HFFc6 (cell line): Measurements from ENCODE around the gene OSBPL2. TPM values are rescaled to one million over a fixed set of nuclear protein-coding genes. Genes with fewer than 3 reads are reported as not detected.

Experiments used
- DNase-seq: peaks from one replicate; pipeline ENCODE4 v3.0.0-alpha.2; 2018
- H3K27ac Mint-ChIP-seq: 2 replicates; pipeline ENCODE4 v1.8.0; 2020; ENCODE audit warnings: mild to moderate bottlenecking, mixed read lengths
- H3K27me3 Mint-ChIP-seq: 2 replicates; pipeline ENCODE4 v1.8.0; 2021; ENCODE audit warnings: mild to moderate bottlenecking, moderate library complexity, mixed read lengths; ENCODE audit not compliant: insufficient read depth
- H3K36me3 Mint-ChIP-seq: 2 replicates; pipeline ENCODE4 v1.8.0; 2021; ENCODE audit warnings: low read depth, mixed read lengths
- H3K4me1 Mint-ChIP-seq: 2 replicates; pipeline ENCODE4 v1.8.0; 2020; ENCODE audit warnings: low read depth, mixed read lengths
- H3K4me3 Mint-ChIP-seq: 2 replicates; pipeline ENCODE4 v1.8.0; 2020; ENCODE audit warnings: mild to moderate bottlenecking, moderate library complexity, mixed read lengths
- H3K9me3 Mint-ChIP-seq: 2 replicates; pipeline ENCODE4 v1.8.0; 2020; ENCODE audit warnings: mild to moderate bottlenecking, mixed read lengths
- long read RNA-seq: library from polyadenylated mRNA; unstranded; transcript quantifications from one replicate; pipeline ENCODE4 v2.0.0, GENCODE V29; 2019
- total RNA-seq, 6 experiments: library from RNA; stranded (reverse); fragmentation: NEBNext Ultra II Directional; extraction: Animal tissue kit (Norgen Biotek cat#: 25700); gene quantifications; 2 replicates in 1 of 6; 3 replicates in 5 of 6; pipeline ENCODE4 v1.2.3, GENCODE V29; 2021
- TF ChIP-seq, protein P1 (sequence below): fragments of 200-600 bp; sonication (generic); IDR thresholded peaks from 2 replicates; pipeline ENCODE4 v1.5.0; 2021; ENCODE audit warnings: antibody characterized with exemption, mild to moderate bottlenecking

Gene OSBPL2
- 10 to 100 TPM; 32.2 to 37.6 (median 33.5) TPM for total RNA-seq
- long read RNA-seq, full-length matches to known transcripts: 26 of 37 reads
- long read RNA-seq, partial matches to known transcripts: 10 of 37 reads
- long read RNA-seq, other reads (novel, unspliced or antisense): 1 of 37 reads

DNA sequence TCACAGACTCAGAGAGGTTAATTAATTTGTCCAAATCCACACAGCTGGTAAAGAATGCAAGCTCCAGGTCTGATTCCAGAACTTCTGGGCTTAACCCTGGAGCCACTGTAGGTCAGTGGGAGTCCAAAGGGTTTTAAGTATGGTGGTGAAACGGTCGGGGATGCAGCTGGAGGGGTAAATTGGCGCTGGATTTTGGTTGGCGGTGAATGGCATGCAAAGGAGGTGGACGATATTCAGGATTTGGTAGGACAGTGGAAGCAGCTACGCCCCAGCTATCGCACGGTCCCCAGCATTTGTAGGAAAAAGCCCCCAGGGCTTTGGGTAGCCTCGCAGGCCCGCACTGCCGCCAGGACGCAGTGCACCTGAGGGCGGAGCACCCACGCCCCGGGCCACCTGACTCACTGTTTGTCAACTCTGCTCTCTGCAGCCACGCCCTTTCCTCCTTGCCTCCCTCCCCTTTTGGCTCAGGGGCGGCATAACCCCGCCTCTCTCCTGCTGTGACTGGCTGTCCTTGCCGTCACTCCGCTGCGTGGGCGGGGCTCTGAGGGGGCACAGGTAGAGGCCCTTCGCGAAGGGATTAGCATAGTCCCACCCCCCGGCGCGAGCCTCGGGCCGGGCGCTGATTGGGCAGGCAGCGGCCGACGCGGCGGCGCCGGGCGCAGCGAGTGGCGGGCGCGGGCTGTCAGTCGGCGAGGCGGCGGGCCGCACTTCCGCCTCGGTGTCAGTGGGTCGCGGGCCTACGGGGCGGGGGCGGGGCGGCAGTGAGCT is at the start of gene OSBPL2:
Gene OSBPL2, plus strand, starts transcription at position 721 of the 768 bp plus-strand sequence. CDS start 17,664 bp downstream, outside the sequence.
- H3K27me3 Mint-ChIP-seq: peaks cover 4% of the 10 kb centered on the region
- H3K36me3 Mint-ChIP-seq: peaks cover 5% of the 10 kb centered on the region; the same call in 1 of the 2 replicates
- TF ChIP-seq, protein P1, sequence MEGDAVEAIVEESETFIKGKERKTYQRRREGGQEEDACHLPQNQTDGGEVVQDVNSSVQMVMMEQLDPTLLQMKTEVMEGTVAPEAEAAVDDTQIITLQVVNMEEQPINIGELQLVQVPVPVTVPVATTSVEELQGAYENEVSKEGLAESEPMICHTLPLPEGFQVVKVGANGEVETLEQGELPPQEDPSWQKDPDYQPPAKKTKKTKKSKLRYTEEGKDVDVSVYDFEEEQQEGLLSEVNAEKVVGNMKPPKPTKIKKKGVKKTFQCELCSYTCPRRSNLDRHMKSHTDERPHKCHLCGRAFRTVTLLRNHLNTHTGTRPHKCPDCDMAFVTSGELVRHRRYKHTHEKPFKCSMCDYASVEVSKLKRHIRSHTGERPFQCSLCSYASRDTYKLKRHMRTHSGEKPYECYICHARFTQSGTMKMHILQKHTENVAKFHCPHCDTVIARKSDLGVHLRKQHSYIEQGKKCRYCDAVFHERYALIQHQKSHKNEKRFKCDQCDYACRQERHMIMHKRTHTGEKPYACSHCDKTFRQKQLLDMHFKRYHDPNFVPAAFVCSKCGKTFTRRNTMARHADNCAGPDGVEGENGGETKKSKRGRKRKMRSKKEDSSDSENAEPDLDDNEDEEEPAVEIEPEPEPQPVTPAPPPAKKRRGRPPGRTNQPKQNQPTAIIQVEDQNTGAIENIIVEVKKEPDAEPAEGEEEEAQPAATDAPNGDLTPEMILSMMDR: no peak
- H3K27ac Mint-ChIP-seq: peak within 1 kb of the TSS; percentile 78
- DNase-seq: peak; percentile 97
- peaks cover 12% of the 10 kb centered on the region for H3K4me1 Mint-ChIP-seq
- H3K4me3 Mint-ChIP-seq: peak within 1 kb of the TSS; percentile 90
- H3K9me3 Mint-ChIP-seq: peaks cover 4% of the 10 kb centered on the region; the same call in 1 of the 2 replicates

DNA sequence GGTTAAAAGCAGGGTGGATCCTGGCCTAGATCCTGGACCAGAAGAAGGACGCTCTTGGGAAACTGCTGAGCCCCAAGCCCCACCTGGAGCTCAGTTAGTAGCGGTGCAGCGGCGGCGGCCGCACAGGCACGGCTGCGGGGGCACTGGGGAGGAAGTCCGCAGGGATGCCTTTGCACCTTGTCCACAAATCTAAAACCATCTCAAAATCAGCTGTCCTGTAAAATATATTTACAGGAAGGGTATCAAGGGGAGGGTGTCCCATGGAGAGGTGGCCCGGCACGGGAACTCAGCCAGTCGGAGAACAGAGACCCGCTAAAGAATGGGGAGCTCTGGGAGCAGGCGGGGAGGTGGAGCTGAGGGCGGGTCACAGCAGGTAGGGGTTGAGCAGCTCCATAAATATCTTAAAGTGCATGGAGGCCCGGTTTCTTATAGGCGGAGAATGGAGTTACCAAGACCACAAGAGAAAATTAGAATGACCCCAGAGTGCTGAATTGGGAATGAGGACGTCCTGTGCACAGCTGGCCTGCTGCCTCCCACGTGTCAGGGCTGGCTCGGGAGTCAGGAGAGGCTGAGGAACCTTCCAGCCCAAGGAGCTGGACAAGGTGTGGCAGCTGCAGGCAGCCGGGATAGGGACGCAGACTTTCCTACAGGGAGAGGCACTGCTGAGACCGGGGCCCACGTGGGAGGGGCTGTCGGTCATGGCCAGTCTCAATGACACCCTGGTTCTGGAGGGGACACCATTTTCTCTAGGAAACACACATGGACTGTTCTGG is 47.5 kb upstream of the OSBPL2 start:
- TF ChIP-seq, protein P1: no peak
- H3K9me3 Mint-ChIP-seq: no peaks in the 10 kb centered on the region

DNA sequence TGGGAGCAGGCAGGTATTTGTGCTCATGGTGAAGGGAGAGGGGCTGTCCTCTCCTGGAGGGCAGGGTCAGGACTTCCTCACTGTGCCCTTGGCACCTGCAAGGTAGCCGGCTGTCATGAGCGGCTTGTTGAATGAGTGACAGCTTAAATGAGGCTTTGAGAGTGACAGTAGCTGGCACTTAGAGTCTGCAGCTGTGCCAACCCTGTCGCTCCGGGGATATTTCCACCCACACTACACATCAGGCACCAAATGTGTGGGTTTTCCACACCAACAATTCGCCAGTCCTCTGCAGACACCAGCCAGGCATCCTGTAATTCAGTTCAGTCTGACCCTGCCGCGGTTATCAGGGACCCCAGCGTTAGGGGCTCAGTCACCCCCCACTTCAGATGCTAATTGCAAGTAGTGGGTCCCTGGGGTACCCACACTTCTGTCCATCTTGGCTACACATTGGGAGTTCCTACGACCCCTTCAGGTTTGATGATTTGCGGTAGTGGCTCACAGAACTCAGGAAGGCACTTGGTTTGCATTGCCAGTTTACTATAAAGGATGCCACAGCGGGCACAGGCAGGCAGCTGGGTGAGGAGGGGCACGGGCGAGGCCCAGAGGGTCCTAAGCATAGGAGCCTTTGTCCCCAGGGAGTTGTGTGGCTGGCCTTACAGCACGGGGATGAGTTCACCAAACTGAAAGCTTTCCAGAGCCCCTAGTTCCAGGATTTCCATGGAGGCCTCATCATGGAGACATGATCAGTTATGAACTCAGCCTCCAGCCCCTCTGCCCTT is 46.4 kb upstream of the OSBPL2 start:
- H3K27ac Mint-ChIP-seq: no peak overlapping the region
- no peak overlapping the region for H3K4me3 Mint-ChIP-seq
- H3K27me3 Mint-ChIP-seq: no peaks in the 10 kb centered on the region
- peaks cover 10% of the 10 kb centered on the region for H3K4me1 Mint-ChIP-seq
- no peak for DNase-seq
- no peaks in the 10 kb centered on the region for H3K9me3 Mint-ChIP-seq
- TF ChIP-seq, protein P1: no peak
- H3K36me3 Mint-ChIP-seq: peaks cover 13% of the 10 kb centered on the region

More for the DNA sequence above, 47.5 kb upstream of the OSBPL2 start:
- Mint-ChIP-seq H3K27ac (no peak overlapping the region), H3K27me3 (no peaks in the 10 kb centered on the region), H3K4me1 (peaks cover 15% of the 10 kb centered on the region), H3K4me3 (no peak overlapping the region), H3K36me3 (peaks cover 13% of the 10 kb centered on the region)
- DNase-seq: no peak

DNA sequence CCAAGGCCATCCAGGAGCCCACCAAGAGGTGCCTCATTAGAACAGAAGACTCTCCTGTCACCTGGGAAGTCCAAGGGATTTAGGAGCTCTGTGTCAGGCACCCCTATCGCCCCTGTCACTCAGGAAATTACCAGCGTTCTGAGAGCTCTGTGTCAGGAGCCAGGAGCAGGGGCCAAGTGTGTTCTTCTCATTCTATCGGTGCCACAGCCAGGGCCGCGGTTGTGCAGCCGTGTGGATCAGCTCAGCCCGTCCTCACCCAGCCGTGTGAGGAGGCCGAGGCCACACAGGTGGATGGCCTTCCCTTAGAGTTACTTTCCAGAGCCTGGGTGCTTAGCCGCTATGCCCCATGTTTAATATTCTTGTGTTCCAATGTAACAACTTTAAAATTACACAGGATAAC is 45.7 kb upstream of the OSBPL2 start:
- Mint-ChIP-seq H3K36me3 (peaks cover 13% of the 10 kb centered on the region), H3K9me3 (no peaks in the 10 kb centered on the region), H3K27ac (no peak overlapping the region), H3K4me3 (no peak overlapping the region), H3K4me1 (peaks cover 3% of the 10 kb centered on the region), H3K27me3 (no peaks in the 10 kb centered on the region)
- DNase-seq: no peak
- TF ChIP-seq, protein P1: no peak
